ENCODE data around the gene CDCA4. TPM values are rescaled to one million over a fixed set of nuclear protein-coding genes. Genes with fewer than 3 reads are reported as not detected.

CDCA4 gene
- total RNA-seq, 1 donor from 2014 or later = 6.9 TPM

DNA sequence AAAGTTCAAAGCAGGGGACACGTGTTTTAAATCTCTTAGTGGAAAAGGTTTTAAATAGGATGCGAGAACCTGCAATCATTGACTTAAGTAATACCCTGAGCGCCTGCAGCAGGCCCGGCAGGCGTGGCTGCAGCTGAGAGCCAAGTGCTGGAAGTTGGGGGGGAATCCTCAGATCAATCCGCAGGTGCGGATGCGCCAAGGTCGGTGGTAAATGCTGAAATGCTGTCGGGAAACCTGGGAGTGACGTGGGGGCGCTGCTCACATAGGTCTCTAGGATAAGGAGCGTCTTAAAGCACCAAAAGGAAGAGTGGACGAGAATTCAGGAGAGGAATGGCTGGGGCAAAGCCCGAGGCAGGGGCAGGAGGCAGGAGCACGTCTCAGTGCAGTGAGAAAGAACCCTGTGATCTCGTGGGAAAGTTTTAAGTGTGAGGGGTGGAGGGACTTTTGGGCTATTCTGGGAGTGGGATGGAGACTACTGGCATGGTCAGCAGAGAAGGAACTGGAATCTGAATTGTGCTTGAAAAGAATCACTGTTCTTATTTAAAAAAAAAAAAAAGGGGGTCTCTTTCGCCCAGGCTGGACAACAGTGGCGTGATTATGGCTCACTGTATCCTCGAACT, 883 bp upstream of the CDCA4 start:
- TF ChIP-seq, protein P1, sequence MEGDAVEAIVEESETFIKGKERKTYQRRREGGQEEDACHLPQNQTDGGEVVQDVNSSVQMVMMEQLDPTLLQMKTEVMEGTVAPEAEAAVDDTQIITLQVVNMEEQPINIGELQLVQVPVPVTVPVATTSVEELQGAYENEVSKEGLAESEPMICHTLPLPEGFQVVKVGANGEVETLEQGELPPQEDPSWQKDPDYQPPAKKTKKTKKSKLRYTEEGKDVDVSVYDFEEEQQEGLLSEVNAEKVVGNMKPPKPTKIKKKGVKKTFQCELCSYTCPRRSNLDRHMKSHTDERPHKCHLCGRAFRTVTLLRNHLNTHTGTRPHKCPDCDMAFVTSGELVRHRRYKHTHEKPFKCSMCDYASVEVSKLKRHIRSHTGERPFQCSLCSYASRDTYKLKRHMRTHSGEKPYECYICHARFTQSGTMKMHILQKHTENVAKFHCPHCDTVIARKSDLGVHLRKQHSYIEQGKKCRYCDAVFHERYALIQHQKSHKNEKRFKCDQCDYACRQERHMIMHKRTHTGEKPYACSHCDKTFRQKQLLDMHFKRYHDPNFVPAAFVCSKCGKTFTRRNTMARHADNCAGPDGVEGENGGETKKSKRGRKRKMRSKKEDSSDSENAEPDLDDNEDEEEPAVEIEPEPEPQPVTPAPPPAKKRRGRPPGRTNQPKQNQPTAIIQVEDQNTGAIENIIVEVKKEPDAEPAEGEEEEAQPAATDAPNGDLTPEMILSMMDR (IDR thresholded peaks at IDR 0.05) = no peak
- Histone ChIP-seq H3K4me3 (peak overlapping the region; percentile 69), H3K36me3 (no peaks in the 10 kb centered on the region), H3K9me3 (no peaks in the 10 kb centered on the region), H3K27ac (peak overlapping the region; percentile 80), H3K4me1 (peaks cover 22% of the 10 kb centered on the region), H3K27me3 (ENCODE audit: low read depth) (no peaks in the 10 kb centered on the region)
- DNase-seq (peak; percentile 63), ATAC-seq (peak in 1 of 2 donors; percentile 2)
- intact Hi-C loops (cut with DNase I) = no loop called here

DNA sequence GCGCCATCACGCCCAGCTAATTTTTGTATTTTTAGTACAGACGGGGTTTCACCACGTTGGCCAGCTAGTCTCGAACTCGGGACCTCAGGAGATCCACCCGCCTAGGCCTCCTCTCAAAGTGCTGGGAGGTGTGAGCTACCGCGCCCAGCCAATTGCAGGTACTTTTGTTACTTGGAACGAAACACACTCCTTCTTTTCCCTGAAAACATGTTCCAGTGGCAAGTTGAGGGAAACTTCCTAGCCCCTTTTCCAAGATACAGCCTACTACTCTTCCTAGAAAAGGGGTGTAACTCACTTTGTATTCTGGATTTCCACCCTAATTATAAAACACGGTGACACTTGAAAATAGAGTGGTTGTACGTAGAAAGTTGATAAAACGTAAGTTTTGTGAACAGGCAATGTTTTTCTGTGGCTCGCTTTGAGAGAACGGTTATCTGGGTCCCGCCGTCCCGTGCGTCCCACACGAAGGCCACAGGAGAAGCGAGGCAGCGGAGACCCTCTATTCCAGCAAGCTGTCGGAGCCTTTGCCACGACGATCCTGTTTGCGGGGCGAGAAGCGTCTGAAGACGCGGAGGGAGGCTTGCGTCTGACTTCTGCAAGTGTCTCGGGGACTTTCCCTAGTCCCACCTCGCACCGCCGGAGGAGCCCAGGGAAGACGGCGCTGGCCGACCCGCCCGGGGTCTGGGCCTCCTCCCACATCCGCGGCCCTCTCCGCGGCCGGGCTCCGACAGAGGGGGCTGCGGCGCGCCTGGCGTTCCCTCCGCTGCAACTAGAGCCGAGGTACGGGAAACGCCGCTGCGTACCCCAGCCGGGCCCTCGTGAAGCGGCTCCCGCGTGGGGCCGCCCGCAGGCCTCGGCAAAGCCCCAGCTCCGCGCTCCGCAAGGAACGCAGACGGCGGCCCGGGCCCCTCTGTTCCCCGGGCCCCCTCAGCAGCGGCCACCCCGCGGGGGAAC, 745 bp downstream of the CDCA4 start:
- no peaks in the 10 kb centered on the region for H3K27me3 ChIP-seq (ENCODE audit: low read depth)
- no peaks in the 10 kb centered on the region for H3K36me3 ChIP-seq
- H3K27ac ChIP-seq = peak overlapping the region; percentile 85
- intact Hi-C loops (cut with DNase I) = no loop called here
- H3K9me3 ChIP-seq = no peaks in the 10 kb centered on the region
- ATAC-seq (peak; percentile 23 to 43), DNase-seq (peak; percentile 61)
- H3K4me1 ChIP-seq = peaks cover 26% of the 10 kb centered on the region
- TF ChIP-seq, protein P1 (IDR thresholded peaks at IDR 0.05) = no peak
- peak overlapping the region; percentile 92 for H3K4me3 ChIP-seq

DNA sequence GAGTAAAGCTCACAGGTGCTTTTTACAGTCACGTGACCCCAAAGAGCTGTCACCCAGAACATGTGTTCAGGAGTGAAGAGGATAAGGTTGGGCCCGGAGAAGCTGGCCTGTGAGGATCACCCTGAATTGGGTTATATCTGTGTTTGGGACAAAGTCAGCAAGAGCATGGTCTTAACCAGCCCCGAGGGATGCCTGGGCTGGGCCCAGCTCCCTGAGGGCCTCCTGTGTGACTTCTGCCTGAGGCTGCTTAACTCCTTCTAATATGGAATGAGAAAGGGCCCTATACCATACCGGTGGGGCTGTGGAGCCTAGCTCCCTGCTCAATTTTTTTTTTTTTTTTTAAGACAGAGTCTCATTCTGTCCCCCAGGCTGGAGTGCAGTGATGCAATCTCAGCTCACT, 2.5 kb downstream of the CDCA4 start:
- intact Hi-C loops (cut with DNase I) = no loop called here
- Histone ChIP-seq H3K4me3 (no peak overlapping the region), H3K4me1 (peaks cover 26% of the 10 kb centered on the region), H3K9me3 (no peaks in the 10 kb centered on the region), H3K27me3 (ENCODE audit: low read depth) (no peaks in the 10 kb centered on the region), H3K36me3 (no peaks in the 10 kb centered on the region), H3K27ac (no peak overlapping the region)
- ATAC-seq (no peak), DNase-seq (no peak)
- TF ChIP-seq, protein P1 (IDR thresholded peaks at IDR 0.05) = no peak

DNA sequence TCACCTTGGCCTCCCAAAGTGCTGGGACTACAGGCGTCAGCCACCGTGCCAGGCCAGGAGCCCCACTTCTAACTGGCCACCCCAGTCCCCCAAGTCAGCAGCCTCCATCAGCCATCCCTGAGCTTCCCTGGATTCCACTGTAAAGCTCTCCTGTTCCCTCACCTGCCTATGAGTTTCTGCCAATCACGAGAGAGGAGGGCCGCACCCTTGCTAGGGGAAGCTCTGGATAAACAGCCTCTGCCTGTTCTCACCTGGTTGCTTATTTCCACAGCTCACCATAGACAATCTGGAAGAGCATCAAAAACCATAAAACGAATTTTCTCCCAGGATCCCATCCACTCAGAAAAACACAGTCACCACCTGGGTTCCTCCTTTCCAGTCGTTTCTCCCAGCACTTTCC, 5.0 kb downstream of the CDCA4 start:
- Histone ChIP-seq H3K27ac (no peak overlapping the region), H3K4me3 (no peak overlapping the region), H3K9me3 (no peaks in the 10 kb centered on the region), H3K4me1 (peaks cover 17% of the 10 kb centered on the region), H3K27me3 (ENCODE audit: low read depth) (no peaks in the 10 kb centered on the region), H3K36me3 (peaks cover 7% of the 10 kb centered on the region)
- ATAC-seq (no peak), DNase-seq (no peak)
- intact Hi-C loops (cut with DNase I) = no loop called here
- TF ChIP-seq, protein P1 (IDR thresholded peaks at IDR 0.05) = no peak

DNA sequence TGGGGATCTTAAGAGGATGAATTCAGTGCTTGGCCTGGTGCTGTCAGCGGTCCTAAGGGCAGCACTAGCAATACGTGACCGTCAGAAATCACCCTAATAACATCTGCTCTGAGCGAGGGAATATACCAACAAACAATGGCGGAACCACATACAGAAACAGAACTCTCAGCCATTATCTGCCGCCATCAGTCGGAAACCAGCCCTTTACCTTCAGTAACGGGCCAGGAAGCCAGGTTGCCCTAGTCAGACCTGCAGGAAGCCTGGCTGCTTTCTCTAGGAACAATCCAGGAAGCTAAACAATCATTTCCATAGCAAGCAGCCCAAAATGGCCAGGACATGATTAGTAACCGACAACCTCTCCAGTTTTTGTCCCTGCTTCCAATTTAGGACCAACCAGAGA, 5.6 kb downstream of the CDCA4 start:
- no peak for ATAC-seq
- Histone ChIP-seq H3K27me3 (ENCODE audit: low read depth) (no peaks in the 10 kb centered on the region), H3K9me3 (no peaks in the 10 kb centered on the region), H3K36me3 (peaks cover 14% of the 10 kb centered on the region), H3K4me1 (peaks cover 17% of the 10 kb centered on the region), H3K4me3 (no peak overlapping the region), H3K27ac (no peak overlapping the region)
- no peak for DNase-seq
- intact Hi-C loops (cut with DNase I) = no loop called here
- TF ChIP-seq, protein P1 (IDR thresholded peaks at IDR 0.05) = no peak

All from lower lobe of right lung (tissue), 2 donors.